NCI-H2107 treated with DMSO at 0.1 percent for 48 hours (cell line): ENCODE measurements around the gene CDH23.

Experiments used
- DNase-seq: peaks from one replicate; lab custom pipeline; 2025; ENCODE audit not compliant: unreplicated experiment; lab: John Stamatoyannopoulos, UW

The CDH23 gene

GRCh38 chr10:71671994-71672946 is 275.6 kb downstream of the CDH23 start:
- no peak for DNase-seq

- no peak for DNase-seq
Measured at GRCh38 chr10:71675295-71675970, 278.7 kb downstream of the CDH23 start.

GRCh38 chr10:71677261-71677660 is 280.5 kb downstream of the CDH23 start:
- DNase-seq, result no peak

GRCh38 chr10:71678057-71678805 is 281.5 kb downstream of the CDH23 start:
- no peak for DNase-seq

- no peak for DNase-seq
Measured at GRCh38 chr10:71679425-71679824, 282.7 kb downstream of the CDH23 start.

- no peak for DNase-seq
Measured at GRCh38 chr10:71681977-71682376, 285.3 kb downstream of the CDH23 start.

GRCh38 chr10:71683301-71683700 is 286.6 kb downstream of the CDH23 start:
- DNase-seq, result no peak

- no peak for DNase-seq
Measured at GRCh38 chr10:71684356-71685173, 287.8 kb downstream of the CDH23 start.

GRCh38 chr10:71685554-71686232 is 289.0 kb downstream of the CDH23 start:
- peak; percentile 7 for DNase-seq

- peak; percentile 42 for DNase-seq
Measured at GRCh38 chr10:71687077-71687476, 290.4 kb downstream of the CDH23 start.

GRCh38 chr10:71687480-71687879 is 290.8 kb downstream of the CDH23 start:
- no peak for DNase-seq

- DNase-seq, result no peak
Measured at GRCh38 chr10:71688256-71688655, 291.5 kb downstream of the CDH23 start.

- no peak for DNase-seq
Measured at GRCh38 chr10:71690094-71690720, 293.5 kb downstream of the CDH23 start.

GRCh38 chr10:71691405-71691804 is 294.7 kb downstream of the CDH23 start:
- DNase-seq, result no peak

- DNase-seq, result no peak
Measured at GRCh38 chr10:71692598-71693306, 296.0 kb downstream of the CDH23 start.

GRCh38 chr10:71693377-71693776 is 296.7 kb downstream of the CDH23 start:
- no peak for DNase-seq

GRCh38 chr10:71694039-71694501 is 297.4 kb downstream of the CDH23 start:
- no peak for DNase-seq

- DNase-seq, result no peak
Measured at GRCh38 chr10:71694567-71694968, 297.8 kb downstream of the CDH23 start.
